Measurements from ENCODE around the gene ZFP1. TPM values are rescaled to one million over a fixed set of nuclear protein-coding genes. Genes with fewer than 3 reads are reported as not detected.

Gene ZFP1
- total RNA-seq, 2 donors from 2014 or later = 8.1 to 14.6 TPM

DNA sequence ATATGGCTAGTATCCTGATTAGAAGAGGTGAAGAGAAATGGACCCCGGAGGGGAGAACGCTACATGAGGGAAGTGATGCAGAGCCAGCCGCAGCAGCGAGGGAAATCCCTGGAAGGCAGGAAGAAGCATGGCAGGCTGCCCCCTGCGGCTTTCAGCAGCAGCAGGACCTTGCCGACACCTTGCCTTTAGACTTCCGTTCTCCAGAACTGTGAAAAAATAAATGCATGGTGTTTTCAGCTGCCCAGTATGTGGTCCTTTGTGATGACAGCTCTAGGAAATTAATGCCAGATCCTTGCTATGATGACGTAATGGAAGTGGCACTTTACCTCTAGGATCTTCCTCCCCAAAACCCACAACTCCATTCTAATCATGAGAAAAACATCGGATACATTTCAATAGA is 9.7 kb upstream of the ZFP1 start:
- H3K36me3 ChIP-seq = no peaks in the 10 kb centered on the region
- no peak overlapping the region for H3K4me3 ChIP-seq
- no peaks in the 10 kb centered on the region for H3K27me3 ChIP-seq (replicated peaks; ENCODE audit: insufficient read depth)
- H3K4me1 ChIP-seq (ENCODE audit: control insufficient read depth in 1 of 2, low read depth in 2 of 2) = no peaks in the 10 kb centered on the region
- H3K27ac ChIP-seq = no peak overlapping the region
- TF ChIP-seq, protein P1, sequence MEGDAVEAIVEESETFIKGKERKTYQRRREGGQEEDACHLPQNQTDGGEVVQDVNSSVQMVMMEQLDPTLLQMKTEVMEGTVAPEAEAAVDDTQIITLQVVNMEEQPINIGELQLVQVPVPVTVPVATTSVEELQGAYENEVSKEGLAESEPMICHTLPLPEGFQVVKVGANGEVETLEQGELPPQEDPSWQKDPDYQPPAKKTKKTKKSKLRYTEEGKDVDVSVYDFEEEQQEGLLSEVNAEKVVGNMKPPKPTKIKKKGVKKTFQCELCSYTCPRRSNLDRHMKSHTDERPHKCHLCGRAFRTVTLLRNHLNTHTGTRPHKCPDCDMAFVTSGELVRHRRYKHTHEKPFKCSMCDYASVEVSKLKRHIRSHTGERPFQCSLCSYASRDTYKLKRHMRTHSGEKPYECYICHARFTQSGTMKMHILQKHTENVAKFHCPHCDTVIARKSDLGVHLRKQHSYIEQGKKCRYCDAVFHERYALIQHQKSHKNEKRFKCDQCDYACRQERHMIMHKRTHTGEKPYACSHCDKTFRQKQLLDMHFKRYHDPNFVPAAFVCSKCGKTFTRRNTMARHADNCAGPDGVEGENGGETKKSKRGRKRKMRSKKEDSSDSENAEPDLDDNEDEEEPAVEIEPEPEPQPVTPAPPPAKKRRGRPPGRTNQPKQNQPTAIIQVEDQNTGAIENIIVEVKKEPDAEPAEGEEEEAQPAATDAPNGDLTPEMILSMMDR (IDR thresholded peaks at IDR 0.05) = no peak
- H3K9me3 ChIP-seq = no peaks in the 10 kb centered on the region
- no peak for DNase-seq (ENCODE audit: low spot score)
- ATAC-seq (ENCODE audit: insufficient number of reproducible peaks, low FRiP score, low read depth) = no peak

DNA sequence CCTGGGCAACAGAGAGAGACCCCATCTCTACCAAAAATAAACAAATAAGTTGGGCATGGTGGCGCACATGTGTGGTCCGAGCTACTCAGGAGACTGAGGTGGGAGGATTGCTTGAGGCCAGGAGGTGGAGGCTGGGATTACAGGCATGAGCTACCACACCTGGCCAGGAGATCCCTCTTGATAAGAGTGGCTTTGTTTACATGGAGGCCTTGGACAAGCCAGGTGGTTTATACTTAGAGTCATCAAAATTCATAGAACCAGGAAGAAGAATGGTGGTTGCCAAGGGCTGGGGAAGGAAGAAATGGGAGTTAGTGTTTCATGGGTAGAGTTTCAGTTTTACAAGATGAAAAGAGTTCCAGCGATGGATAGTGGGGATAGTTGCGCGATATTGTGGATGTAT is 8.8 kb upstream of the ZFP1 start:
- H3K27me3 ChIP-seq (replicated peaks; ENCODE audit: insufficient read depth) = no peaks in the 10 kb centered on the region
- ATAC-seq (ENCODE audit: insufficient number of reproducible peaks, low FRiP score, low read depth) = no peak
- no peaks in the 10 kb centered on the region for H3K4me1 ChIP-seq (ENCODE audit: control insufficient read depth in 1 of 2, low read depth in 2 of 2)
- no peak overlapping the region for H3K27ac ChIP-seq
- TF ChIP-seq, protein P1 (IDR thresholded peaks at IDR 0.05) = no peak
- H3K36me3 ChIP-seq = no peaks in the 10 kb centered on the region
- H3K9me3 ChIP-seq = no peaks in the 10 kb centered on the region
- DNase-seq (ENCODE audit: low spot score) = no peak
- no peak overlapping the region for H3K4me3 ChIP-seq

DNA sequence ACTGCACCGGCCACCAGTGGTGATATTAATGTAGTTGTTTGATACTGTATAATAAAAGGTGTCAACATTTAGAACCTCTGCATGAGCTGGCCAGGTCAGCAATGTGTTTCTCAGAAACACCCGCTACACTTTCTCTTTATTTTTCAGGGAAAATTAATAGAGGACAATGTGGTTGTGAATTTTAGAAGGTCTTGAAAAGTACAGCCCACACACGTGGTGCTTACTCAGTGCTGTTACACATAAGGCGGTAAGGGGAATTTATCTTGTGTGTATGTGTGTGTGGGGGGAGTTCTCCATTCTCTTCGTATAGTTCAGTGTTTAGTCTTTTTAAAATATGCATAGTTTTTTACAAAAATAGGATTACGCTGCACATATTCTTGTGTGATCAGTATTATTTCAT is 4.4 kb upstream of the ZFP1 start:
- Histone ChIP-seq H3K27ac (no peak overlapping the region), H3K27me3 (replicated peaks; ENCODE audit: insufficient read depth) (no peaks in the 10 kb centered on the region), H3K9me3 (no peaks in the 10 kb centered on the region), H3K36me3 (no peaks in the 10 kb centered on the region), H3K4me3 (no peak overlapping the region), H3K4me1 (ENCODE audit: control insufficient read depth in 1 of 2, low read depth in 2 of 2) (no peaks in the 10 kb centered on the region)
- TF ChIP-seq, protein P1 (IDR thresholded peaks at IDR 0.05) = no peak
- DNase-seq (ENCODE audit: low spot score) (no peak), ATAC-seq (ENCODE audit: insufficient number of reproducible peaks, low FRiP score, low read depth) (no peak)

DNA sequence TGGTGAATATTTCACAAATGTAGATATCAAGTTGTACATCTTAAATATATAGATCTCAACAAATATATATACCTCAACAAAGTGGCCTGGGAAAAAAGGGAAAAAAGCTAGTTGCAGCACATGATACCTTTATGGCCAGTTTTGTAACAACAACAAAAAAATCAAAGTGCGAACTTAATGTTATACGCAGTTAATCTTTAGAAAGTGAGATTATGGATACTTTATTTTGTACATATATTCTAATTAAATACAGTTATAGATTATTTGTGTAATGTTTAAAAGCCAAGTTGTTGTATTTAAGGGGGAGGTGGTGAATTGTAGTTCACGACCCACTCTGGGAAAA is 385 bp upstream of the ZFP1 start:
- ATAC-seq (ENCODE audit: insufficient number of reproducible peaks, low FRiP score, low read depth) = no peak
- Histone ChIP-seq H3K4me3 (peak overlapping the region; percentile 89), H3K9me3 (peaks cover 13% of the 10 kb centered on the region), H3K27me3 (replicated peaks; ENCODE audit: insufficient read depth) (no peaks in the 10 kb centered on the region), H3K27ac (peak overlapping the region in 1 of 2 donors; percentile 92), H3K4me1 (ENCODE audit: control insufficient read depth in 1 of 2, low read depth in 2 of 2) (peaks cover 0 to 11% of the 10 kb centered on the region in 2 donors), H3K36me3 (no peaks in the 10 kb centered on the region)
- DNase-seq (ENCODE audit: low spot score) = no peak
- TF ChIP-seq, protein P1 (IDR thresholded peaks at IDR 0.05) = no peak

DNA sequence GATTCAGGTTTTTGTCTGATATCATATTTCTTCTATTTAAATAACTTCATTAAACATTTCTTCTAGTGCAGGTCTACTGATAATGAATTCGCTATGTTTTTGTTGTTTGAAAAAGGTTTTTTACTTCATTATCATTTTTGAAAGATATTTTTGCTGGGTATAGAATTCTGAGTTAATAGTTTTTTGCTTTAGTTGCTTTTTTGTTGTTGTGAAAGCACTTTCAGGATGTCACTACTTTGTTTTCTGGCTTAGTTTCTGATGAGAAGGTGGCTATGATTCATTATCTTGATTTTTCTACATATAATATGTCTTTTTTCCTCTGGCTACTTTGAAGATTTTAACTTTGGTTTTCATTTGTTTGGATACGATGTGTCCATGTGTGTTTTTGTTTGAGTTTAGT is 3.5 kb downstream of the ZFP1 start:
- Histone ChIP-seq H3K36me3 (peaks cover 7% of the 10 kb centered on the region), H3K4me1 (ENCODE audit: control insufficient read depth in 1 of 2, low read depth in 2 of 2) (peaks cover 0 to 11% of the 10 kb centered on the region in 2 donors), H3K9me3 (peaks cover 13% of the 10 kb centered on the region), H3K4me3 (no peak overlapping the region), H3K27ac (no peak overlapping the region), H3K27me3 (replicated peaks; ENCODE audit: insufficient read depth) (no peaks in the 10 kb centered on the region)
- DNase-seq (ENCODE audit: low spot score) (no peak), ATAC-seq (ENCODE audit: insufficient number of reproducible peaks, low FRiP score, low read depth) (no peak)
- TF ChIP-seq, protein P1 (IDR thresholded peaks at IDR 0.05) = no peak

All from thoracic aorta (tissue), 2 donors.